NCI-H1048 (cell line): ENCODE measurements around the gene AGAP2.
A peak's percentile ranks its signal among the peaks of the same experiment; 100 is the strongest.

Experiments used
- DNase-seq: peaks from one replicate; lab custom pipeline; 2025; lab: John Stamatoyannopoulos, UW

The AGAP2 gene

DNA sequence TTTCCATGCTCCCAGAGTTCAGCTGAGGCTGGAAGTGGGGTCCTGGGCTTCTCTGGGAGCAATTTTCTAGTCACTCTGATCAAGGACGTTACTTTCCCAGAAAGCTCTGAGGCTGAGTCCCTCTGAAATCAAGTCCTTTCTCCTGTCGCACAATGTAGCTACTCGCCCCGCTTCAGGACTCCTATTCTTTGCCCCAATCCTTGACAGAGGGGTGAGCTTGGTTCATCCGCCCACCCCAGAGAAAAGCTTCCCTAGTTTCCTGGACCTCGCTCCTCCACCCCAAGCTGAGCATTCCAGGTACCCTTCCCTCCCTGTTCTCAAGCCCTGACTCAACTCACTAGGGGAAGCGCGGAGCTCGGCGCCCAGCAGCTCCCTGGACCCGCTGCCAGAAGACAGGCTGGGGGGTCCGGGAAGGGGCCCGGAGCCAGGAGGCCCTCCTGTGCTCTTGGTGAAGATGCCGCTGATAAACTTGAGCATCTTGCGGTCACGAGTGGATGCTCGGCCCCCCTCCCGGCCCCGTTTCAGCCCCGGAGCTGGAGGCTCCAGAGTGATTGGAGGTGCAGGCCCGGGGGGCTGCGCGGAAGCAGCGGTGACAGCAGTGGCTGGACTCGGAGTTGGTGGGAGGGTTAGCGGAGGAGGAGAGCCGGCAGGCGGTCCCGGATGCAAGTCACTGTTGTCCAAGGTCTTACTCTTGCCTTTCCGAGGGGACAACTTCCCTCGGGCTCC lies 1.6 kb downstream of the AGAP2 start:
- DNase-seq: no peak

DNA sequence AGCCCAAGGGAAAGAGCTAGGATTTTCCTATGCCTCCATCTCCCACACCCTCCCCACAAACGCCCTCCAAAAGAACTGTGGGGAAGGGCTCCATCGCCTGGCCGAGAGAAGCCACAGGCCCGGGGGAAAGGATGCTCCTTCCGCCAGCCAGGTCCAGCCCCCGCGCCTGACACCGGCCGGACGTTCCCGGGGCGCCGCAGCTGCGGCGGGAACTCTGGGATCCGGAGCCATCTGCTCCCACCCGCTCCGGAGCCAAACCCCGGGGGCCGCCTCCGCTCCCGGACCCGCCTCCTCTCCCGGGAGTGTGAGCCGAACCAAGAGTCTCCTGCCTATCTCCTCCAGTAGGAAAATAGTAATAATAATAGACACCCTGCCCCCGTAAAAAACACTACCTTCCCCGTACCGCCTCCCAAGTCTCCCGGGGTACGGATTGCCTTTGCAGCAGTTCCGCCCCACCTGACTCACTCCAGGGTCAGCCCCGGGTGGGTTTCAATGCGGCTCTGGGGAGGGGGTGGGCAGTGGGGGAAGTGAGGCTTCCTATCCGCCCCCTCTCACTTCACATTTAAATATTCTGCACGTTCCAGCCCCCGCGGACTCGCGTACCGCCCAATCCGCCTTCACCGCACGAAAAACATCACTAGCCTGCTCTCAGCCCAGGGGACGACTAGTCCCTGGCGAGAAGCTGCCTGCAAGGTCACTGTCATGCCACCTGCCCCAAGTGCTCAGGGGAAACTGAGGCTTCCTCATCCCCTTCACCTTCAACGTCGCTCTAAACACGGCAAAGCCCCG lies 2.4 kb downstream of the AGAP2 start:
- DNase-seq: no peak

DNA sequence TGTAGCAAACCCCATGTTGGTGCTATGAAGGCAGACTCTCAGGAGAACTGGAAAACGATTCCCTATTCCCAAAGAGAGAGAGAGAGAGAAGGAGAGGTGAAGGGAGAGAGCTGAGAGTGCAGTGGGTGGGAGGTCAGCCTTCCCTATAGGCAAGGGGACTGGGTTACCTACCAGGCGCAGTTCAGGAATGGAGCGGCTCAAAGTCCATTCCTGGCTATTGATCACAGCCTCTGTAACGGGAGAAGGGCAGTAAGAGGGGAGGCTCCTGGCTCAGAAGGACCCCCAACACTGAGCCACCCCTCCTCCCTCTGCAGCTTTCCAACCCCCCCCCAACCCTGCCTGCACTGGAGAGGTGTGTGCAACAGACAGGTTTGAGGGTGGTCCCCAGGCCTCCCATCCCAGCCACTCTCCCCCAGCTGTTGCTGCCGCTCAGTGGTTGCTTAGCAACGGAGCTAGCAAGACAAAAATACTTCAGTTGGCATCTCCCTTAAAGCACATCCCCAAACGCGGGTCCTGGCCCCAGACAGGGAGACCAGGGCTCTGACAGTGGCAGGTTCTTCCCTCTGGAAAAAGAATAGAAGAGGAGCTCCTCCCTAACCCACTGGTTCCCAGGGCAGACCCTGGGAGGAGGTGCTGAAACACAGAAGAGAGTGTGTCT lies 3.2 kb downstream of the AGAP2 start:
- no peak for DNase-seq

DNA sequence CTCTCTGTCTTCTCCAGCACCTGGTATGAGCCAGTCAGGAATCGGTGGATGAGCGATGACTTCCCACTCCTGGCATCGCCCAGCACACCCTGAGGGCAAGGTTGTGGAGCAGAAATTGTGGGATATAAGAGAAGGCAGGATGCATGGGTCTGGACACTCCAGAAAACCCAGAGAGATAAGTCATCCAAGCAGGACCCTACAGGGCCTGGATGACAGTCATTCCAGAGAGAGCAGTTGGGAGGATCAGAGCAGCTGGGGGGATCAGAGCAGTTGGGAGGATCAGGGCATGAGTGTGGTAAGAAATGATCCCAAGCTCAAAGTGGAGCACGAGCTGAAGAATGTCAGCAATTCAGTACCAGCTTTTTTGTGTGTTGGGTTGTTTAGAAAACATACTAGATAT lies 4.0 kb downstream of the AGAP2 start:
- no peak for DNase-seq

DNA sequence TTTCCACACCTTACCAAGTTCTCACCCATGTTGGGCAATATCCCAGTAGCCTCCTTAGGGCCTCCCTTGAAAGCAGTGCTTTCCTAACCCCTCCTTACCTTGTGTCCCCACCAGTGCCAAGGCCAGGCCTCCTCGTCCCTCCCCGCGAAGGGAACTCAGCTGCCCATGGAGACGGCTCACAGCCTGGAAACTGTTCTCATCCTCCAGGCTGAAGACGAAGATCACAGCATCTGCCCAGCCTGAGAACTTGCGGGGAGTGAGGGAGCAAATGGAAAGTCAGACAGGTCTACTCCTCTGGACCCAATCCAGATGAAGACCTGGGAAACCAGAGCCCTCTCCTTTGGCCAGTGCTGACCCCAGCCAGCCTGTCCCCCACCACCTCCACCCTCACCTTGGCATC lies 4.6 kb downstream of the AGAP2 start:
- DNase-seq: no peak

DNA sequence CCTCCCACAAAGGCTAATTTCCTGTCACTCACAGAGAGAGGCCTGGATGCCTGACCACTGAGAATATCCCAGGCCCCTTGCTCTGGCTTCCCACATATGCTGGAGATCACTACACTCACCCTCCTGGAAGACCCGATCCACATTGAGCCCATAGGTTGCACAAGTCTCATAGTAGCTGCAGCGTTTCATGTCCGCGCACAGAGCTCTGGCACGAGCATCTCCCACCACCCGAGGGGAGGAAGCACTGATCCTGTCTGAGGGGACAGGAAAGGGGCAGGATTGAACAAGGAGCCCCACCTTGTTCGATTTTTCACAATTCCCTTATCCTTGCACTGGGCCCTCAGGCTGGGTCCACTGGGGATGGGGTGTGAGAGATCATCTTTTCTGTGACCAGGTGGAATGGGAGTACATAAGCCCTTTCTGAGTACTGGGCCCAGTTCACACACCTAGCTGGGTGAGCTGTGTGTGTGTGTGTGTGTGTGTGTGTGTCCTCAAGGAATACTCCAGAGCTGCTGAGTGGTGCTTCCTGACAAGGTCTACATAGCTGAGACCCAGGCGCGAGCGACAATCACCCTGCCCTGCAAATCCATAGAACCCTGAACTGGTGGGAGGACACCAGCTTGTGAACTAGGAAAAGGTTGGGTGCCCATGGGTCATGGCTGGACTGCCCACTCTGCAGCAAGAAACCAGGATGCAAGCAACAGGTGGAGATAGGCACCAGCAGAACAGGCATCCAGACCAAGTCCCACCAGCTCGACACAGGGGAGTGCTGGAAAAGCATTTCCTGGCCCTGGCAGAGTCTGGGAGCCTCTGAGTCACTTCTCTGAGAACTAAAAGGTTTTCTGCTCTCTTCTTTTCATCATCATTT lies 5.6 kb downstream of the AGAP2 start:
- DNase-seq: no peak

DNA sequence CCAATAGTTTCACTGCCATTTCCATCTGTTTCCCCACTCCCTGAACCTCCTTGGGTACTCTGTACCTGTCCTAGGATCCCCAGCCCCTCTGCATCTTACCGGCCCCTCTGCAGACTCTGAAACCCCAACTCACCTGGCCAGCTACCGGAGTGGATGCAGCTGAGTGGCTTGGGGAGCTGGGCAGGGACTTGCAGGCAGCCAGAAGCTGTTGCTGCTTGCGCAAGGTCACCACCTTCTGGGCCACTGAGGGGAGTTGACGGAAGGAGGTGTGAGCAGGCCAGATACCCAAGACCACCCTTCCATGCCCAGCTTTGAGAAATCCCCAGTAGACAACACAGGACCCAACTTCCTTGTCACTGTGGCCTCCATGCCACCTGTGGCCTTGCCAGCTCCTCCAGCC lies 6.3 kb downstream of the AGAP2 start:
- DNase-seq: no peak

DNA sequence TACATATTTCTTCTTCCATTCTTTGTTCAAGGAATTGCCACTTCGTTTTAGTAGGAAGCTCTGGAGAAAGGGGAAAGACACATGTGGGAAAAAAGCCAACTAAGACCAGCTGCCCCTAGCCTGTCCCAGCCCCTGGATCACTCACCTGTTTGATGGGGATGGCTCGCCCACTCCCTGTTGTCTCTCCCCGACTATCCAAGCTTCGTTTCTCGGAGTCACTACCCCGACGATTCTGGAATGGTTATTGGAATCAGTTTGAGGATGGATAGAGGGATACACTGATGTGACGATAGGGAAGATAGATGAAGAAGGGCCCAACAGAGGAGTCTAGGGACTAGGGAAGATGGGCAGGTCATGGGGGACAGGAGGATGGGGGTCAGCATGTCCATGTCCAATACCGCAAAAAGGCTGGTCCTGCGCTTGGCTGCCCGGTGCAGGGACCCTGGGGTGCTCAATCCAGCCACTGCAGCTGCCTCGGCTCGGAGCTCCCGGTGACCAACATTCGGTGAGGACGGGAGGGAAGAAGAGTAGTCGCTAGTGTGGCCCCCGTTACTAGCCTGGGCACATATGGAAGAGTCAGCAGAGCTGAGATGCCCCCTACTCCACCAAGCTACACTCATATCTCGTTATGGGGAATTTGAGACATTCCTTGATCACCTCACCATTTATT lies 7.0 kb downstream of the AGAP2 start:
- DNase-seq: no peak

DNA sequence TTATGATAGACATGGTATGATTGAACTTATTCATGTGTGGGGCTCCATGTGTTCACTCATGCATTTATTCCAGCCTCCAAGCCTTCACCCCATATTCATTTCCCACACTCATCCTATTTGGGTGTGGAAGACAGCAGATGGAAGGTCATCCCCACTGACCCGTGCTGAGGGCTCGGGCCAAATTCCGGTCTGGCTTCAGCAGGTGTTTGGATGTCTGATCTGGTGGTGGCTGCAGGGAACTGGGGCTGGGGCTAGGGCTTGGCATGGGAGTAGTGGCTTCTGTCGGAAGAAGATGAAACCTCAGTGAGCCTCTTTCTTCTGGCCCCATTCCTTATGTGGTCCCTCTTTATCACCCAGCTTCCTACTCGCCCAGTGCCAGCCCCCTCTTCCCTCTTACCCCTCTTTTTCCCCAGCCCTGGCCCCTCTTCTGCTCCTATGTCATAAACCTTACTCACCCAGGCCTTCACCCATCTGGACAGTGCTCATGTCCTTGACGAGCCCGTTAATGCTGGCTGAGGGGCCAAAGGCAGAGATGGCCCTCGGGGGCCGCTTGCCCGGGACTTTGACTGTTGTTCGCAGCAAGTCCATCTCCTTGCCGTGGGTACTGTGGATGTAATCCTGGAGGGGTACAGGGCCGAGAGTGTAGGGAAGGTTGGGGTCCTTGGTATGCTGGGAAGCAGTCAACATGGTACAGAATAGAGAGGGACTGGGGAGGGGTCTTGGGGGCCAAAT lies 8.0 kb downstream of the AGAP2 start:
- no peak for DNase-seq

DNA sequence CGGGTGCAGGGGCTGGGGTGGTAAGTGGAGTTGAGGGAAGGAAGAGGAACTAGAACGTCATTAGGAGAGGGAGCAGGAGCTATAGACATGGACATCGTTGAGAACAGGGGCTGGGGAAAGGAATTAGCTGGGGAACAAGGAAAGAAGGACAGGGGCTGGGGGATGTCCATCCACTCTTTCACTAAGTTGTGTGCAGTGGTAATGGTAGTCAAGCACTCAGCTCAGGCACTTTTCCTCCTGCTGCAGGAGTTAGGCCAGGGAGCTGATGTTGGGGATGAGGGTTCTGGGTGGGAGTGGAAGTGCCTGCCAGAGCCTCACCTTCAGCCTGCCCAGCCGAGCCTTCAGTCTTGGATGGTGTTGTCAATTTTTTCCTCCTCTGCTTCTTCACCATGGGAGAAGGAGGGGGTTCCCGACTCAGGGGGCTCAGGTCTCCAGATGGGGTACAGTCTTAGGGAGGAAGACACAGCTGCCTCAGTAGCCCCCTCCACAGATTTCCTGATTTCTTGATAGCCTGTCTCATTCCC lies 9.2 kb downstream of the AGAP2 start:
- no peak for DNase-seq

DNA sequence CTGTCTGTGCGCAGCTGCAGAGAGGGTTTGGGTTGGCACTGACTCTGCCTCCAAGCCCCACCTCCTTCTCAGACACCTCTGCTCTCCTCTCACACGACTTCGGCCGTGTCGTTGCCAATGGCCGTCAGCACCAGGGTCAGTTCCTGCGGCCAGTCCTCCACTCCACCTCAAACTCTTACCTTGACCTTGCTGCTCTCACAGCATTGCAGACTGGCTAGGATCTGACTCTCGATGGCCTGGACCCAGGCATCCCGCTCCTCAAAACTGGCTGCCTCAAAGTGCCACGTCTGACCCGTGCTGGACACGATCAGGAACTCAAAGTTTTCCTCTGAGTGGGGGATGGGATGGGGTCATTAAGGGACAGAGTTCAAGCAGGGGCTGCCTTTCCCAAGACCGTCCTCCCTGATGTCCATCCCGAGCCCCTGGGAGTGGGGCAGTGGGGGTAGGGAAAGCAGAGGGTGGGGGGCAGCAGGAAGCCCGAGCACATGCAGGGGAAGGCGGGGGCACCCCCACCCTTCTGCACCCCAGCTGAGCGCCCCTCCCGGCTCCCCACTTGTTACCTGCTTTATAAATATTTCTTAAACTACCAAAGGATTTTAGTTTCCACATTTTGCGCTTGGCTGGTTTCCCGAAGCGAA lies 10.7 kb downstream of the AGAP2 start:
- no peak for DNase-seq

DNA sequence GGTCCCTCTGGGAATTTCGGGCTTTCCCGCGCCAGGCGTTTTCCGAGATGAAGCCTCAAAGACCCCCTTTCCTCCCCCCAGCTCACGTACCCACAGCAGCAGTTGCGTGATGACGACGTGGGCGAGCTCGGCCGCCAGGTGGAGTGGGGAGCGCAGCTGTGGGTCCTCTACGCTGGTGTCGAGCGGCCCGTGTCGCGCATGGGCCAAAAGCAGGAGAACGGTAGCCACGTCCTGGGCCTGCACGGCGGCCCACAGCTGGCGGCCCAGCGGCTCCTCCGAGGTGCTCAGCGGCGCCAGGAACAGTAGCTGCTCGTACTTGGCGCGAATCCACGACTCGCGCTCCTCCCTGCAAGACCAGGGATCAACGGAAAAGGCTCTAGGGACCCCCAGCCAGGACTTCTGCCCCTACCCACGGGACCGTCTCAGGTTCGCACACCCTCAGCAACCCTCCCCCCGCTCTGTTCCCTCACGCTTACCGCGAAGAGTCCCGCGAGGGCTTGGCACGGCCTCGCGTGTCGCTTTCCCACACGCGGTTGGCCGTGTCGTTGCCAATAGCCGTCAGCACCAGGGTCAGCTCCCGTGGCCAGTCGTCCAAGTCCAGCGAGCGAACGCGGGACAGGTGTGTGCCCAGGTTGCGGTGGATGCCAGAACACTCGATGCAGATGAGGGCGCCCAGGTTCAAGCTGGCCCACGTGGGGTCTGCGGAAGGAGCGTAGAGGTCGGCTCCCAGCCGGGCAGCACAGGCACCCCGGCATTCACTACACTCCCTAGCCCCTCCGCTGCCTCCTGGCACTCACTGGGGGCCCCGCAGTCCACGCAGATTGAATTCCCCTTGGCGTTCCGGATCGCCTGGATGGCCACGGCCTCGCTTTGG lies 11.4 kb downstream of the AGAP2 start:
- no peak for DNase-seq

DNA sequence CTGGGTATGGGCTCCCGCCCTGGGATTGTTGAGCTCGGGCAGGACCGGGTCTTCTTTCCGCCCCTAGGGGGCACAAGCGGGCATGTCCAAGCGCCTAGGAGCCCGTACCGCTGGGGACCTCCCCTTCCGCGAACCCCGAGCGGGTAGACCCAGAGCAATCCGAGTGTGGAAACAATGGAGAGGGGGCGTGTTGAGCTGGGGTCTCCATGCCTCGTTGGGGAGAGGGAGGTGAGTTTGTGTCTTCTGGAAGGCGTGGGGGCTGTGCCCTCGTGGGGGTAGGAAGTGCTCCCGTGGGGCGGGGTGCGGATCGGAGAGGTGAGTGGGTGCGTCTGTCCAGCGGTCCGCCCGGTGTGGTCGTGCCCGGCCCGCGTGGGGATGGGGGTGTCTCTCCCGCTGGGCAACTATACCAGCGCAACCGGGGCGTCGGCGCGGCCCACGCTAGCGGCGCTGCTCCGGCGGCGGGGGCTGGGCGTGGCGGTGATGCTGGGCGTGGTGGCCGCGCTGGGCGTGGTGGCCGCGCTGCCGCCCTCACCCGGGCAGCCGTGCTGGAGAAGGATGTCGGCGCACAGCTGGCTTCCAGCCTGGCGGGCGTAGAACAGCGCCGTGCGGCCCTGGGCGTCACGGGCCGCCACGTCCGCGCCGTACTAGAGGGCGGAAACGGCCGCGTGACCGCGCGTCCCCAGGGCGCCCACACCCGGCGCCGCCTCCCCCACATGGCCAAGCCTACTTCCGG lies 12.2 kb downstream of the AGAP2 start:
- DNase-seq: peak; percentile 54

DNA sequence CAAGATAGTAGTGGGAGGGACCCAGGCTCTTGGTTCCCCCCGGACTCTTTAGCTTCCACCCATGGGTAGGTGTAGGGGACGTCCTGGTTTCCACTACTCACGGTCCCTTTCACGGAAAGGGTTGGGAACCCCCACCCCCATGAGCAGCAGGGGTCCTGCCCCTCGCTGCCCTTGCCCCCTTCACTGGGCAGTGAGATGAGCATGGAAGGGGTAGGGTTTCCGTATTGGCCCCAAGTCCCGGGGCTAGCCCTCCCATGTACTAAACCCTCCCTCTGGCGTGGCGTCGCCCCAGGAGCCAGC lies 12.7 kb downstream of the AGAP2 start:
- DNase-seq: no peak

DNA sequence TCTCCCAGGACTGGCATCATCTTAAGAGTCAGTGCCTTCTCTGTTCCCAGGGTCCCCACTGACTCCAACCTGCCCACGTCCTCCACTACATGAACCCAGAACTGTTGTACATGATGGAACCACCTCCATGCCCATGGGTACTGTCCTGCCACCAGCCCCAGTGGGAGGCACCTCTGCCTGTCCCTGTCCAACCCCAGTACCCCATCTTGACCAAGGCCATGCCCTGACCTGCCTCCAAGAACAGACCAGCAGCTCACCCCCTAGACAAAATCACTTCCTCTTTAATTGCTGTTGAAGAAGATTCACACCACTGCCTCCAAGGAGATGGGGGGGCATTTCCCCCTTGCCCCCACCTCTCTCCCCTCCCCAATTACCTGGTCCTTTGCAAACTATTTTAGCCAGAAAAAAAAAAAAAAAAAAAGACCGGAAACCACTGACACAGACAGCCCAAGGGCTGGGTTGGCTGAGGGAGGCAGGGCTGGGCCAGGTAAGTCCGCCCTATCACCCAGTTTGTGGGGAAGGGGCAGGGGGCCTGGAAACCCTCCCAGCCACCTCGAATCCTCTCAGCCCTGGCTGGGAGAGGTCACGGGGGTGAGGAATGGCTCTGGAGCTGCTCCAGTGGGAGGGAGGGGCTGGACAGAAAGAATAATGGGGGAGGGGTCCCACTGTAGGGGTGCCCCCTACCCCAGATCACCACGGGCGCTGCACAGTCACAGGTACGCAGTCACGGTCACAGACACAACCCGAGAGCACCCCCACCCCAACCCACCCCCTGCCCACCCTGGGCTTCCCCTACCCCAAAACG lies 13.4 kb downstream of the AGAP2 start:
- no peak for DNase-seq

DNA sequence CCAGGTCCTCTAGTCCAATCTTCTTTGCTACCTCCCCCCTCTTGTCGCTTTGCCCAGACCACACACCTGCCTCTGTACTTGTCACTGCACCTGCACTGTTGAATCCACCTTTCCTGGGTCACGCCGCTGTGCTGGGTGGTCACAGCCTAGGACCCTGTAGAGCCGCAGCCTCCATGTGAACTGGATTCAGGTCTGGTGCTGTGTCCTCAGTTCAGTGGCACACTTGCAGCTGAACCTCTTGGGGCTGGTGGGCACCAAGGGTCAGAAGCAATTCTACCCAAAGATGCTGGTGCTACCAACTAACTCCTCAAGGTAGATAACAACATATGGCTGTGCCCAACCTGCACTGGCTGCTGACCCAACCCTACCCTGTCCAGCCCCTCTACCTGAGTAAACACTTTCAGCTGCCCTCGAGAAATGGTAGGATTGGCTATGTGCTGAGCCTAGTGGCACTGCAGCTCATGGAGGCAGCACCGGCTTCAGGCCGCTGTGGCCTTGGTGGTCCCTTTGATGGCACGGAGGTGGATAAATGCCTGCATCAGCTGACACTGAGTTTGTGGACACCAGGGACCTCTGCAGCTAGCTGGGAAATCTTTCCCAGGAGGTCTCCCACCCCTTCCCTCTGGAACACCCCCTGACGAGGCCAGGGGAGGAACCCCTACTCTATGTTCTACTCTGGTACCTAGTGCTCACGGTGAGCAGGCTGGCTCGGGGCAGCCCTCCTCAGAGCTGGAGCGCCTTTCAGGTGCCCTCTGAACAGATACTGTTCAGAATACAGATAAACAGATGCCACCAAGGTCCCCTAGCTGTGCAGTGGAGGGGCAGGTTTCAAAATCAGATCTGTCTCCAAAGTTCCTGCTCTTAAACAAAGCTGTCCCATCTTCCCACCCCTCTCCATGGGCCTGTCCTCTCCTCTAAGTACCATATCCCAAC lies 14.3 kb downstream of the AGAP2 start:
- no peak for DNase-seq

DNA sequence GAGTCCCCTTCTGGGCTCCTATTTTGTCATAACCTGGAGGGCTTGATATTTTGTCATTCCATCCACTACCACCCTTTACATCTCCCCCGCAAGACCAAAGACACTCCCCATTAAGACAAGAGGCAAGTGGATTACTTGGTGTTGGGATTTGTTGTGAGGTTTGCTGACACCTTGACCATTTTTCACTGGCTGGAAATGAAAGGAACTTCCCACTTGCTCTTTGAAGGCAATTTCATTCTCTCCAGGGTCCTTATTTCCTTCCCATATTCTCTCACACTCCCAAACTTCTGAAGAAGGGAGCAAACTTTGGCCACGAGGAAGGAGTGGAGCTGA lies 14.9 kb downstream of the AGAP2 start:
- DNase-seq: no peak
